Cardiac muscle cell (in vitro differentiated cells and primary cell): ENCODE data around the gene ACE2. TPM values are rescaled to one million over a fixed set of nuclear protein-coding genes. Genes with fewer than 3 reads are reported as not detected.

Experiments
- DNase-seq, 2 donors: peaks; one replicate each; pipeline versions ENCODE4 v3.0.0 to v3.0.0-alpha.2; 2010 to 2017; ENCODE audit warnings: low read depth in 1 of 2, low spot score in 1 of 2
- H3K27ac ChIP-seq: fragments of 200-600 bp; sonication (generic); 2 replicates; pipeline ENCODE4 v1.5.1; 2016
- H3K27me3 ChIP-seq: fragments of 200-600 bp; sonication (generic); 2 replicates; pipeline ENCODE4 v1.6.0; 2016; ENCODE audit warnings: control low read depth
- H3K36me3 ChIP-seq: fragments of 200-600 bp; sonication (generic); 2 replicates; pipeline ENCODE4 v1.5.1; 2016; ENCODE audit warnings: control low read depth
- H3K4me1 ChIP-seq: fragments of 200-600 bp; sonication (generic); 2 replicates; pipeline ENCODE4 v1.8.1; 2017; ENCODE audit warnings: low read depth, mild to moderate bottlenecking, mixed run types
- H3K4me3 ChIP-seq: fragments of 200-600 bp; sonication (generic); 2 replicates; pipeline ENCODE4 v1.5.1; 2016; ENCODE audit warnings: mild to moderate bottlenecking
- H3K9me3 ChIP-seq: fragments of 200-600 bp; sonication (generic); 2 replicates; pipeline ENCODE4 v1.5.1; 2017; ENCODE audit warnings: low read depth, mild to moderate bottlenecking, control low read depth
- polyA plus RNA-seq: library from polyadenylated mRNA; unstranded; fragments of >200 nt; fragmentation: Nextera tagmentation; extraction: Ambion mirVana; gene quantifications from 2 replicates; pipeline ENCODE4 v1.2.1, GENCODE V29; 2016
- total RNA-seq: library from RNA; depleted of rRNA; stranded (reverse); fragments of >200 nt; gene quantifications from 2 replicates; pipeline ENCODE4 v1.2.3, GENCODE V29; 2016
- TF ChIP-seq, protein P1 (sequence below): IDR thresholded peaks from 2 replicates; pipeline ENCODE4 v1.5.1; 2012; ENCODE audit warnings: low read depth, mild to moderate bottlenecking, low read length

Gene ACE2
- total and polyA plus RNA-seq, 2 experiments from 2014 or later: 0.74 to 1.6 TPM

DNA sequence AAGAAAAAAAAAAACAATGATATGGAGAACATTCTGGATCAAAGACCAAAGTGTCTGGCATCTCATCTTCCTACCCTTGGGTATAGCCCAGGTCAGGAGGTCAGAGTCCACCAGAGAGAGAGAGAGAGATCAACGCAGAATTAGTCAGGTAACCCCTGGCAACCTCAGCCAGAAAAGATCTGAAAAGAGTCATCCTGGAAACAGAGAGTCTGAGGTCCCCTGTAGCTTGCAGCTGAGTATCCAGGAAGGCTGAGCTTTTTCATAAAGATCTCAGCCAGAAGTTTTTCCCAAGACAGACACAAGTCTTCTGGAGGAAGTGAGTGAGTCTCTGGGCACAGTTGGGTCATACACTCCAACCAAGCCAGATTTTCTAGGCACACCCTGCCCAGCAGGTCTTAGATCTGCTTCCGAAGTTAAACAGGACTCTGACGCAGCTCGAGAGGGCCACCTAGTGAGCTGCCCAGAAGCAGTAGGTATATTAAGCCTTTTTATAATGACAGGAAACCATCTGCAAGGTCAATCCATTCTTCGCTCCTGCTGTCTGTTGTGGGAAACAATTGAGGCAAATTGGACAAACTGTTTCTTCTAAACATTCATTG lies 35.7 kb downstream of the ACE2 start:
- Histone ChIP-seq H3K27me3 (no peaks in the 10 kb centered on the region), H3K9me3 (no peaks in the 10 kb centered on the region), H3K4me3 (no peak overlapping the region), H3K27ac (no peak overlapping the region), H3K36me3 (no peaks in the 10 kb centered on the region), H3K4me1 (no peaks in the 10 kb centered on the region)
- TF ChIP-seq, protein P1, sequence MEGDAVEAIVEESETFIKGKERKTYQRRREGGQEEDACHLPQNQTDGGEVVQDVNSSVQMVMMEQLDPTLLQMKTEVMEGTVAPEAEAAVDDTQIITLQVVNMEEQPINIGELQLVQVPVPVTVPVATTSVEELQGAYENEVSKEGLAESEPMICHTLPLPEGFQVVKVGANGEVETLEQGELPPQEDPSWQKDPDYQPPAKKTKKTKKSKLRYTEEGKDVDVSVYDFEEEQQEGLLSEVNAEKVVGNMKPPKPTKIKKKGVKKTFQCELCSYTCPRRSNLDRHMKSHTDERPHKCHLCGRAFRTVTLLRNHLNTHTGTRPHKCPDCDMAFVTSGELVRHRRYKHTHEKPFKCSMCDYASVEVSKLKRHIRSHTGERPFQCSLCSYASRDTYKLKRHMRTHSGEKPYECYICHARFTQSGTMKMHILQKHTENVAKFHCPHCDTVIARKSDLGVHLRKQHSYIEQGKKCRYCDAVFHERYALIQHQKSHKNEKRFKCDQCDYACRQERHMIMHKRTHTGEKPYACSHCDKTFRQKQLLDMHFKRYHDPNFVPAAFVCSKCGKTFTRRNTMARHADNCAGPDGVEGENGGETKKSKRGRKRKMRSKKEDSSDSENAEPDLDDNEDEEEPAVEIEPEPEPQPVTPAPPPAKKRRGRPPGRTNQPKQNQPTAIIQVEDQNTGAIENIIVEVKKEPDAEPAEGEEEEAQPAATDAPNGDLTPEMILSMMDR: peak; percentile 62
- DNase-seq: peak; percentile 73 to 81

- DNase-seq: no peak
- no peaks in the 10 kb centered on the region for H3K27me3 ChIP-seq
- no peaks in the 10 kb centered on the region for H3K36me3 ChIP-seq
- TF ChIP-seq, protein P1: no peak
- no peak overlapping the region for H3K27ac ChIP-seq
- H3K4me3 ChIP-seq: no peak overlapping the region
- no peaks in the 10 kb centered on the region for H3K9me3 ChIP-seq
- H3K4me1 ChIP-seq: no peaks in the 10 kb centered on the region
Observed at GRCh38 chrX:15563056-15563455, 37.7 kb downstream of the ACE2 start.

GRCh38 chrX:15560924-15561323 lies 39.8 kb downstream of the ACE2 start:
- Histone ChIP-seq H3K9me3 (no peaks in the 10 kb centered on the region), H3K4me3 (no peak overlapping the region), H3K27ac (no peak overlapping the region), H3K36me3 (no peaks in the 10 kb centered on the region), H3K27me3 (no peaks in the 10 kb centered on the region), H3K4me1 (no peaks in the 10 kb centered on the region)
- DNase-seq: no peak
- TF ChIP-seq, protein P1: no peak

DNA sequence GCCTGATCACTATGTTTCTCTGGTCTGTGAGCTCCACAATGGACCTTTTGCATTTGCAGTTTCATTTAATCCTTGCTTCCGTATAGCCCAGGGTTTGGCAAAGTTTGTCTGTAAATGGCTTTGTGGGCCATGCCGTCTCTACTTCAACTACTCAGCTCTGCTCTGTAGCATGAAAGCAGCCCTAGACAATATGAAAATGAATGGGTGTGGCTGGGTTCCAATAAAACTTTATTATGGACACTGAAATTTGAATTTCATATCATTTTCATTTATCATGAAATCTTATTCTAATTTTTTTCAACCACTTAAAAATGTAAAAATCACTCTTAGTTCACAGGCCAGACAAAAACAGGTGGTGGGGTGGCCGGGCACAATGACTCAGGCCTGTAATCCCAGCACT lies 41.5 kb downstream of the ACE2 start:
- Histone ChIP-seq H3K27me3 (no peaks in the 10 kb centered on the region), H3K4me1 (no peaks in the 10 kb centered on the region), H3K9me3 (no peaks in the 10 kb centered on the region), H3K27ac (no peak overlapping the region), H3K36me3 (no peaks in the 10 kb centered on the region), H3K4me3 (no peak overlapping the region)
- no peak for DNase-seq
- TF ChIP-seq, protein P1: no peak

DNA sequence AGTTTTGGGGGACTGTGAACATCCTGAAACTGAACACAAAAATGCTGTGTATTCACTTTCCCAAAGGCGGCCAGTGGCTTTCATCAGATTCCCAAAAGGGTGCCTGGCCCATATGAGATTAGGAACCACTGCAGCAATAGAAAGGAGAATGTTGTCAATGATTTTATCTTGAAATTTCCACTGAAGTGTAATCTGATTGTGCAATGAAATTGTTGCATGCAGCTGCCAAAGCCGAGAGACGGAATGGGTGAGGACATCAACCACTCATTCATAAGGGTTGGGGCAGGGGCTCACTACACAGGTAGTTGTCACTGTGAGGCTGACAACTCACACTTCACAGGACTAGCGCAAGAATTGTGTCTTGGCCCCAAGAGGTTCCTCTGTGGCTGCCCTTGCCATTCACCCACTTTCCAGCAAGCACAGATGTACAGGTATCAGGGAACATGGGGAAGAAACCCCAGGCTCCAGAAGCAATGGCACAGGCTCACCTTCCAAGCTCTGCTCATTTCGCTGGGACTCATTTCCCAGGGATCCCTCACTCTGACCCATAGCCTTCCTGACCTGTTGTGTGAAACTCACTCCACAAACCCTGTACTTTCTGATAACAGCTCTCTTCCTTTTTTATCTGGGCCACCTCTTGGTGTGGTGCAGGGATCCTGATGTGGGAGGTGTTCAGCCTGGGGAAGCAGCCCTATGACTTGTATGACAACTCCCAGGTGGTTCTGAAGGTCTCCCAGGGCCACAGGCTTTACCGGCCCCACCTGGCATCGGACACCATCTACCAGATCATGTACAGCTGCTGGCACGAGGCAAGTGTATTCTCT lies 51.4 kb downstream of the ACE2 start:
- TF ChIP-seq, protein P1: no peak
- Histone ChIP-seq H3K27ac (no peak overlapping the region), H3K9me3 (no peaks in the 10 kb centered on the region), H3K27me3 (no peaks in the 10 kb centered on the region), H3K4me3 (no peak overlapping the region), H3K4me1 (no peaks in the 10 kb centered on the region), H3K36me3 (no peaks in the 10 kb centered on the region)
- no peak for DNase-seq
